HG03060 (cell line): ENCODE results near the gene DOHH.
"Not testable (repeated sequence)": the region's sequence is repeated elsewhere in the genome, so short reads cannot be mapped to it uniquely, and the experiment has no call there.

Source experiments
- ATAC-seq: cut with Tn5 transposase; IDR thresholded peaks from one replicate; pipeline ENCODE4 v1.9.1; 2021; ENCODE audit warnings: low read depth, moderate number of reproducible peaks; ENCODE audit not compliant: unreplicated experiment

Gene DOHH

GRCh38 chr19:3535235-3535535 lies 34.7 kb upstream of the DOHH start:
- no peak for ATAC-seq

GRCh38 chr19:3534375-3535234 lies 34.1 kb upstream of the DOHH start:
- no peak for ATAC-seq

- no peak for ATAC-seq
These were observed 33.2 kb upstream of the DOHH start for GRCh38 chr19:3533563-3534216.

GRCh38 chr19:3533033-3533432 lies 32.6 kb upstream of the DOHH start:
- no peak for ATAC-seq

GRCh38 chr19:3532154-3532786 lies 31.8 kb upstream of the DOHH start:
- no peak for ATAC-seq

GRCh38 chr19:3531716-3532115 lies 31.2 kb upstream of the DOHH start:
- ATAC-seq = no peak

GRCh38 chr19:3530389-3530788 lies 29.9 kb upstream of the DOHH start:
- no peak for ATAC-seq

GRCh38 chr19:3529299-3529698 lies 28.8 kb upstream of the DOHH start:
- not testable (repeated sequence) for ATAC-seq

- no peak for ATAC-seq
These were observed 28.2 kb upstream of the DOHH start for GRCh38 chr19:3528539-3529211.

- no peak for ATAC-seq
These were observed 27.6 kb upstream of the DOHH start for GRCh38 chr19:3528080-3528479.

GRCh38 chr19:3527238-3527910 lies 26.9 kb upstream of the DOHH start:
- no peak for ATAC-seq

GRCh38 chr19:3526507-3527237 lies 26.2 kb upstream of the DOHH start:
- no peak for ATAC-seq

- ATAC-seq = no peak
These were observed 24.5 kb upstream of the DOHH start for GRCh38 chr19:3524904-3525451.

GRCh38 chr19:3524078-3524842 lies 23.8 kb upstream of the DOHH start:
- ATAC-seq = no peak

- ATAC-seq = no peak
These were observed 23.0 kb upstream of the DOHH start for GRCh38 chr19:3523361-3524077.

- ATAC-seq = no peak
These were observed 22.2 kb upstream of the DOHH start for GRCh38 chr19:3522421-3523360.

- no peak for ATAC-seq
These were observed 20.6 kb upstream of the DOHH start for GRCh38 chr19:3521104-3521445.
